Measurements from ENCODE around the gene GFRA4. TPM values are rescaled to one million over a fixed set of nuclear protein-coding genes. Genes with fewer than 3 reads are reported as not detected.
A peak's percentile ranks its signal among the peaks of the same experiment; 100 is the strongest.

GFRA4 gene
- total RNA-seq, 1 donor, result not detected

DNA sequence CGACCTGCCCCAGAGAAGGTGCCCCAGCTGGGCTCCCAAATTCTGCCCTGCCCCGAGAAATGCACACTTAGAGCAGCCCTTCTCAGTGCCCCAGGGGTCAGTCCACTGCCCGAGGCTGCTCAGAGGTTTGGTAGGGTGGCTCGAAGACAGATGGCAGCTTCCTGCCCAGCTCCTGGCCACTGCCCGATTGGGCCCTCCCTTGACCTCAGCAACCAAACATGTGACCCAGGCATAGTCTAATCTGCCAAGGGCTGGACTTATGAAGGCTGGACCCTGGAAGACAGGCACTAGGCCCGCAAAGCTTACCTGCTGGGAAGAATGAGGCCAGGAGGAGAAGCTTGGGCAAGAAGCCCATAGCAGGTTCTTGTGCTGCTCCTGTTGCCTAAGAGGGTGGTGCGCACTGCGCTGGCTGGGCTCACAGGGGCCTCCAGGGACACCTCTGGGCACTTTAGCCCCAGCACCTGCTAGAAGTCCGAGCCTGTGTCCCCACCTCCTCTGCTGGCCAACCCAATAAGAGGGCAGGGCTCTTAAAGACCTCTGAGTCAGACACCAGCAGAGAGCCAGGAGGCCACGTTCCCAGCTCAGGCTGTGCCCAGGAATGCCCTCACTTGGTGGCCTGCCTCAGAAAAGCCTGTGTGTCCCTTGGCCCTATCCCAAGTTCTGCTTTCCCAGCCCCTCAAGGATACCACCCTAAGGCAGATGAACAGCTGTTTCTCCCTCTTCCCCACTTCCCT lies 43.7 kb upstream of the GFRA4 start:
- H3K4me3 ChIP-seq (ENCODE audit: low read depth, low read length), result no peak overlapping the region
- DNase-seq (ENCODE audit: low read depth), result peak; percentile 51
- TF ChIP-seq, protein P1, sequence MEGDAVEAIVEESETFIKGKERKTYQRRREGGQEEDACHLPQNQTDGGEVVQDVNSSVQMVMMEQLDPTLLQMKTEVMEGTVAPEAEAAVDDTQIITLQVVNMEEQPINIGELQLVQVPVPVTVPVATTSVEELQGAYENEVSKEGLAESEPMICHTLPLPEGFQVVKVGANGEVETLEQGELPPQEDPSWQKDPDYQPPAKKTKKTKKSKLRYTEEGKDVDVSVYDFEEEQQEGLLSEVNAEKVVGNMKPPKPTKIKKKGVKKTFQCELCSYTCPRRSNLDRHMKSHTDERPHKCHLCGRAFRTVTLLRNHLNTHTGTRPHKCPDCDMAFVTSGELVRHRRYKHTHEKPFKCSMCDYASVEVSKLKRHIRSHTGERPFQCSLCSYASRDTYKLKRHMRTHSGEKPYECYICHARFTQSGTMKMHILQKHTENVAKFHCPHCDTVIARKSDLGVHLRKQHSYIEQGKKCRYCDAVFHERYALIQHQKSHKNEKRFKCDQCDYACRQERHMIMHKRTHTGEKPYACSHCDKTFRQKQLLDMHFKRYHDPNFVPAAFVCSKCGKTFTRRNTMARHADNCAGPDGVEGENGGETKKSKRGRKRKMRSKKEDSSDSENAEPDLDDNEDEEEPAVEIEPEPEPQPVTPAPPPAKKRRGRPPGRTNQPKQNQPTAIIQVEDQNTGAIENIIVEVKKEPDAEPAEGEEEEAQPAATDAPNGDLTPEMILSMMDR (IDR thresholded peaks at IDR 0.05; ENCODE audit: insufficient read depth, low read length), result no peak

DNA sequence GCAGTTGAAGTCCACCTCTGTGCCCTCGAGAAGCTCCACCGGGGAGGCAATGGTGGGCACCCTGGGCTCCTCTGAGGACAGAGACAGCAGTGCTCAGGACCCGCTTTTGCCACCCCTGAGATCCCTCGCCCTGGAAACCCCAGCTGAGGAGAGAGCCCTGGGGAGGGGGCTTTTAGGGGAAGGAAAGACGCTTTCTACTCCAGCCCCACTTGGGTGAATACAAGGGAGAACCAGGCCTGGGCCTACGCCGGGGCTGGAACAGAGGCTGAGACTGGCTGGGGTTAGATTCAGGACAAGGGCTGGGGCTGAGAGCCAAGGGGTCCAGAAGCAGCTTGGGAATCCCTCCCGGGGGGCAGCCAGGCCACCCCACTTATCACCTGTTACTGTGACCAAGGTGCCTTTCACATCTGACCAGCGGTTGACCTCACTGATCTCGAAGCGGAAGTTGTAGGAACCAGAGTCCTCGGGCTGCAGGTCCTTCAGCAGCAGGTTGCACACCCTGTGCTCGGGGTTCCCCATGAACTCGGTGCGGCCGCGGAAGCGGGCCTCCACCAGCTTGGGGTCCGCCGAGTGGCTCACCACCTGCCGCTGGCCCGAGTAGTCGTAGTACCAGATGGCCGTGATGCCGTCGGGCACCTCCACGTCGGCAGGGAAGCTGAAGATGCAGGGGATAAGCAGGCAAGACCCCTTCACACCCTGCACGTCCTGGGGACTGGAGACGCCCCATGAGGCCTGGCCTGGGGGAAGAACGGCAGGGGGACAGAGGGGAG lies 43.0 kb upstream of the GFRA4 start:
- DNase-seq (ENCODE audit: low read depth), result no peak
- no peak overlapping the region for H3K4me3 ChIP-seq (ENCODE audit: low read depth, low read length)
- TF ChIP-seq, protein P1 (IDR thresholded peaks at IDR 0.05; ENCODE audit: insufficient read depth, low read length), result no peak

DNA sequence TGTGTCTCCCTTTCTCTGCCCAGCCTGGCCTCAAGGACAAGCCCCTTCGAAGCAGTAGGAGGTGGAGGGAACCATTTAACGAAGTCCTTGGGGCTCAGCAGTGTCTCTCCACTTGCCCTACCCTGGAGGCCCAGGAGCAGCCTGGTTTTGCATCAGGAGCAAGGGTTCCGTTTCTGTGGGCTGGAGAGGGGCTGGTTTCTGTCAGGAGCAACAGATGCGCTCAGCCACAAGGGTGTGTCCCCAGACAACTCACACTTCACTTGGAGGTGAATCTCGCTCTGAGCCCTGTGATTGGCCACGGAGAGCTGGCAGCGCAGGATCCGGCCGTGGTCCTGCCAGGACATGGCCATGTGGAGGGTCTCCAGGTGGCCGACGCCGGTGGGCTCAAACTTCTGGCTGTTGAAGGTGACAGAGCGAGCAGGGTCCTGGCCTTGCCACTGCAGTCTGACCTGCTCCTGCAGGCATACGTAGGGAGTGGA lies 42.3 kb upstream of the GFRA4 start:
- no peak overlapping the region for H3K4me3 ChIP-seq (ENCODE audit: low read depth, low read length)
- TF ChIP-seq, protein P1 (IDR thresholded peaks at IDR 0.05; ENCODE audit: insufficient read depth, low read length), result no peak
- DNase-seq (ENCODE audit: low read depth), result no peak

DNA sequence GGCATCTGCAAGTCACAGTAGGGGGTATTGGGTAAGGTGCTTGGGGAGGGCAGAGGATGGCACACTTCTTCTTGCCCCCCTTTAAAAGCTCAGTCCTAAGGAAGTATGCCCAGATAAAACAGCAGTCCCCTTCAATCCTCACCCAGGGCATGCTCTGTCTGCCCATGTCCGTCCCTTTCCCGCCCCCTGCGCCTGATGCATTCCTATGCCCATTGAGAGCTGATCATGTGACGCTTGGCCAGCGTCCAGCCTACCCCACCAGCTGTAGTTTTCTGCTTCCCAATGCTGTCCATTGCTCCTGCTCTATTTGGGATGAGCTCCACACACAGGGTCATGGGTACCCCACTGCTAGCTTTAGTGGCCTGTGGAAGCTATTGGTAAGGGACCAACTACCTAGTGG lies 40.9 kb upstream of the GFRA4 start:
- no peak for DNase-seq (ENCODE audit: low read depth)

DNA sequence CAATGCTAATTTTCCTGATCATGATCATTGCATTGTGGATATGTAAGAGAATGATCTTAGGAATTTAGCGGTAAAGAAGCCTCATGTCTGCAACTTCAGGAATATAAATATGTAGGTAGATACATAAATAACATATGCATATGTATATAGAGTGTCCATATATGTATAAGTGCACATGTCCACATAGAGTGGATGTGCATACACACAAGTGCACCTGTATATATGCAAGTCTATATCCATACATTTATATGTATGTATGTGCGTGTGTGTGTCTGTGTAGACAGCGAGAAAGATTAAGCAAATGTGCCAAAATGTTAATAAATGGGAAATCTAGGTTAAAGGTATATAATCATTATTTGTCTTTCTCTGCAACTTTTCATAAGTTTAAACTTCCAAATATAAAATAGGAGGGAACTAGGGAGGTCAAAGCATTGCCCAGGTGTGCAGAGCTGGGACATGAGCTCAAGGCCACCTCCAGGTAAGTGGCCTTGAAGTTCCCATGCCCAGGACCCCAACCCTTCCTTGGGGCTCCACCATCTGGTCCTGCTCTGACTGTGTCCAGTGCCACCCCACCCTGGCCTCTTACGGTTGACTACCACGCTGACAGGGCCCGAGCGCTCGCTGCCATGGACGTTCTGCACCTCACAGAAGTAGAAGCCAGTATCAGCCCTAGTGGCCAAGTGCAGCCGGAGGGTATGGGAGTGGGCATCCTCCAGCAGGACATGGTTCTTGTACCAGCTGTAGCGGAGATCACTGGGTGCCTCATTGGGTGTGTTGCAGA lies 39.6 kb upstream of the GFRA4 start:
- no peak overlapping the region for H3K4me3 ChIP-seq (ENCODE audit: low read depth, low read length)
- TF ChIP-seq, protein P1 (IDR thresholded peaks at IDR 0.05; ENCODE audit: insufficient read depth, low read length), result no peak
- DNase-seq (ENCODE audit: low read depth), result no peak

More for the DNA sequence above, 40.9 kb upstream of the GFRA4 start:
- H3K4me3 ChIP-seq (ENCODE audit: low read depth, low read length), result no peak overlapping the region
- TF ChIP-seq, protein P1 (IDR thresholded peaks at IDR 0.05; ENCODE audit: insufficient read depth, low read length), result no peak
